ENCODE data around the gene SLC16A5.

Gene SLC16A5

GRCh38 chr17:75088465-75089417, 987 bp downstream of the SLC16A5 start:
- no peak for DNase-seq

- DNase-seq, result no peak
Measured at GRCh38 chr17:75090871-75091854, 3.4 kb downstream of the SLC16A5 start.

- no peak for DNase-seq
Measured at GRCh38 chr17:75091855-75092327, 4.1 kb downstream of the SLC16A5 start.

- DNase-seq, result no peak
Measured at GRCh38 chr17:75093548-75094158, 5.9 kb downstream of the SLC16A5 start.

- no peak for DNase-seq
Measured at GRCh38 chr17:75094871-75095399, 7.2 kb downstream of the SLC16A5 start.

GRCh38 chr17:75096082-75096625, 8.4 kb downstream of the SLC16A5 start:
- DNase-seq, result no peak

- DNase-seq, result no peak
Measured at GRCh38 chr17:75097865-75098264, 10.1 kb downstream of the SLC16A5 start.

- DNase-seq, result no peak
Measured at GRCh38 chr17:75098861-75099260, 11.1 kb downstream of the SLC16A5 start.

- DNase-seq, result no peak
Measured at GRCh38 chr17:75099881-75100595, 12.3 kb downstream of the SLC16A5 start.

GRCh38 chr17:75102385-75102821, 14.6 kb downstream of the SLC16A5 start:
- DNase-seq, result no peak

GRCh38 chr17:75103601-75104554, 16.1 kb downstream of the SLC16A5 start:
- no peak for DNase-seq

- peak; percentile 26 for DNase-seq
Measured at GRCh38 chr17:75105126-75106080, 17.6 kb downstream of the SLC16A5 start.

GRCh38 chr17:75108193-75108592, 20.4 kb downstream of the SLC16A5 start:
- no peak for DNase-seq

- peak; percentile 8 for DNase-seq
Measured at GRCh38 chr17:75109046-75109406, 21.3 kb downstream of the SLC16A5 start.

- peak; percentile 90 for DNase-seq
Measured at GRCh38 chr17:75109407-75110233, 21.9 kb downstream of the SLC16A5 start, which contains the start of gene ARMC7. TSS of gene ARMC7 (plus strand) at chr17:75109969. CDS start at chr17:75110289, 320 bp downstream.

GRCh38 chr17:75110234-75110937, 22.6 kb downstream of the SLC16A5 start:
- DNase-seq, result no peak

- no peak for DNase-seq
Measured at GRCh38 chr17:75111777-75112335, 24.1 kb downstream of the SLC16A5 start.

Measured in activated CD4-positive, alpha-beta T cell treated with anti-CD3 and anti-CD28 coated beads, Interleukin-2, amount 50 U/mL, for 1 hour (primary cell).